Stomach (tissue), 9 donors: ENCODE data around the gene SLC17A7. TPM values are rescaled to one million over a fixed set of nuclear protein-coding genes. Genes with fewer than 3 reads are reported as not detected.

ENCODE experiments used
- DNase-seq, 2 donors: peaks; one replicate each; pipeline versions ENCODE4 v3.0.0 to v3.0.0-alpha.2; 2013 to 2019
- H3K27ac ChIP-seq, 5 donors: fragments of 200-600 bp in 4 of 5; sonication (generic) in 4 of 5; one replicate each; pipeline ENCODE4 v1.5.1; 2013 to 2019; ENCODE audit warnings: mild to moderate bottlenecking in 1 of 5, moderate library complexity in 1 of 5
- H3K27me3 ChIP-seq, 3 donors: fragments of 200-600 bp; sonication (generic); one replicate each; pipeline ENCODE4 v1.5.1; 2017 to 2019; ENCODE audit warnings: mixed run types in 1 of 3
- H3K36me3 ChIP-seq, 4 donors: fragments of 200-600 bp; sonication (generic); 1 replicate in 3 of 4; 2 replicates in 1 of 4; pipeline ENCODE4 v1.5.1; 2016 to 2019
- H3K4me1 ChIP-seq, 4 donors: fragments of 200-600 bp; sonication (generic); one replicate each; pipeline ENCODE4 v1.5.1; 2016 to 2019
- H3K4me3 ChIP-seq, 4 donors: fragments of 200-600 bp; sonication (generic) in 3 of 4; one replicate each; pipeline ENCODE4 v1.5.1; 2016 to 2019; ENCODE audit warnings: mild to moderate bottlenecking in 1 of 4
- H3K9me3 ChIP-seq, 4 donors: fragments of 200-600 bp; sonication (generic); one replicate each; pipeline ENCODE4 v1.5.1; 2016 to 2019
- CTCF ChIP-seq, 7 experiments: fragments of 450-650 bp in 4 of 7; fragments of 200-600 bp in 3 of 7; sonication (generic) in 3 of 7; IDR thresholded peaks; one replicate each; pipeline ENCODE4 v1.5.1; 2016 to 2019; ENCODE audit warnings: antibody characterized with exemption in 7 of 7, control low read depth in 2 of 7, mild to moderate bottlenecking in 1 of 7
- EP300 ChIP-seq: sonication (generic); formaldehyde crosslinking; IDR thresholded peaks from one replicate; pipeline ENCODE4 v1.6.1; 2017; ENCODE audit warnings: antibody characterized with exemption
- POLR2A ChIP-seq, 4 donors: fragments of 450-650 bp; IDR thresholded peaks; one replicate each; pipeline ENCODE4 v1.6.1; 2016; ENCODE audit warnings: antibody characterized with exemption in 4 of 4, control low read depth in 2 of 4, mild to moderate bottlenecking in 1 of 4, moderate library complexity in 1 of 4
- POLR2AphosphoS5 ChIP-seq, 3 donors: sonication (generic); formaldehyde crosslinking; IDR thresholded peaks; one replicate each; pipeline ENCODE4 v1.6.1; 2016; ENCODE audit warnings: antibody characterized with exemption in 3 of 3
- WGBS, 5 donors: extraction: QIAGEN DNeasy Blood & Tissue Kit in 3 of 5; methylation state at CpG; one replicate each; pipeline versions ENCODE4 v1.1.5 to v1.1.7; 2013 to 2018; 5-methylcytosine and 5-hydroxymethylcytosine counted together
- intact Hi-C: fragments of 100-400 bp; cut with DNase I; formaldehyde crosslinking; loops from one replicate; pipeline ENCODE4 v1.15.1; 2023; ENCODE audit warnings: low total_unique reads
- polyA plus RNA-seq, 3 donors: library from polyadenylated mRNA; stranded (reverse); fragments of 200-250 nt; gene quantifications; one replicate each; pipeline ENCODE4 v1.2.3, GENCODE V29; 2013
- total RNA-seq, 5 donors: library from RNA; depleted of rRNA; stranded (reverse); fragments of >200 nt; gene quantifications; one replicate each; pipeline versions ENCODE4 v1.1.0 to v1.2.3, GENCODE V29; 2014 to 2016
- donor health status: healthy with polysubstance abuse.
- donor health status: Bipolar disorder and iron deficiency.
- donor health status: healthy.

SLC17A7 gene
- total and polyA plus RNA-seq, 8 donors = 0.25 to 2.0 (median 0.93) TPM; not detected in 2

GRCh38 chr19:49411681-49412326, 29.5 kb downstream of the SLC17A7 start:
- 61 to 71% (median 65%) methylated on average over 3 of the region's 3 CpGs for WGBS, 5 donors
- Histone ChIP-seq H3K27me3 (peaks cover 0 to 65% (median 2%) of the 10 kb centered on the region in 3 donors), H3K4me3 (no peak overlapping the region)

GRCh38 chr19:49409441-49410029, 31.8 kb downstream of the SLC17A7 start:
- WGBS, 5 donors = 62 to 79% (median 71%) methylated on average over 5 of the region's 5 CpGs
- H3K27ac ChIP-seq = no peak overlapping the region
- H3K4me3 ChIP-seq = no peak overlapping the region
- DNase-seq = no peak
- H3K27me3 ChIP-seq = peaks cover 0 to 49% (median 0%) of the 10 kb centered on the region in 3 donors
- intact Hi-C loops = no loop called here
- no peak for TF ChIP-seq POLR2A (IDR thresholded peaks at IDR 0.05)
- TF ChIP-seq POLR2AphosphoS5 (IDR thresholded peaks at IDR 0.05) = no peak
- TF ChIP-seq EP300 = no peak
- TF ChIP-seq CTCF (IDR thresholded peaks at IDR 0.05) = no peak
- no peaks in the 10 kb centered on the region for H3K36me3 ChIP-seq
- peaks cover 0 to 13% (median 0%) of the 10 kb centered on the region in 4 donors for H3K4me1 ChIP-seq
- no peaks in the 10 kb centered on the region for H3K9me3 ChIP-seq

More at GRCh38 chr19:49411681-49412326, 29.5 kb downstream of the SLC17A7 start:
- Histone ChIP-seq H3K27ac (no peak overlapping the region), H3K9me3 (no peaks in the 10 kb centered on the region), H3K36me3 (no peaks in the 10 kb centered on the region), H3K4me1 (peaks cover 0 to 13% (median 0%) of the 10 kb centered on the region in 4 donors)
- TF ChIP-seq POLR2AphosphoS5 (IDR thresholded peaks at IDR 0.05) = no peak
- TF ChIP-seq POLR2A (IDR thresholded peaks at IDR 0.05) = no peak
- no peak for TF ChIP-seq CTCF (IDR thresholded peaks at IDR 0.05)
- TF ChIP-seq EP300 = no peak
- intact Hi-C loops = no loop called here
- no peak for DNase-seq

GRCh38 chr19:49408816-49409440, 32.4 kb downstream of the SLC17A7 start:
- Histone ChIP-seq H3K27me3 (peaks cover 0 to 47% (median 0%) of the 10 kb centered on the region in 3 donors), H3K9me3 (no peaks in the 10 kb centered on the region), H3K4me3 (no peak overlapping the region), H3K27ac (no peak overlapping the region), H3K4me1 (peaks cover 0 to 13% (median 0%) of the 10 kb centered on the region in 4 donors), H3K36me3 (no peaks in the 10 kb centered on the region)
- 69 to 80% (median 76%) methylated on average over 8 of the region's 8 CpGs for WGBS, 5 donors
- TF ChIP-seq POLR2A (IDR thresholded peaks at IDR 0.05) = no peak
- no peak for TF ChIP-seq CTCF (IDR thresholded peaks at IDR 0.05)
- TF ChIP-seq EP300 = no peak
- no peak for TF ChIP-seq POLR2AphosphoS5 (IDR thresholded peaks at IDR 0.05)
- no peak for DNase-seq
- intact Hi-C loops = no loop called here

GRCh38 chr19:49407482-49408015, 33.8 kb downstream of the SLC17A7 start:
- no peak overlapping the region for H3K4me3 ChIP-seq
- no peak for DNase-seq
- no peaks in the 10 kb centered on the region for H3K36me3 ChIP-seq
- no peaks in the 10 kb centered on the region for H3K9me3 ChIP-seq
- intact Hi-C loops = no loop called here
- WGBS, 5 donors = 83 to 87% (median 87%) methylated on average over 16 of the region's 16 CpGs
- no peak for TF ChIP-seq CTCF (IDR thresholded peaks at IDR 0.05)
- H3K4me1 ChIP-seq = peaks cover 0 to 13% (median 0%) of the 10 kb centered on the region in 4 donors
- peaks cover 0 to 43% (median 0%) of the 10 kb centered on the region in 3 donors for H3K27me3 ChIP-seq
- no peak overlapping the region for H3K27ac ChIP-seq
